ENCODE measurements around the gene DDAH2.
A peak's percentile ranks its signal among the peaks of the same experiment; 100 is the strongest.

DDAH2 gene

DNA sequence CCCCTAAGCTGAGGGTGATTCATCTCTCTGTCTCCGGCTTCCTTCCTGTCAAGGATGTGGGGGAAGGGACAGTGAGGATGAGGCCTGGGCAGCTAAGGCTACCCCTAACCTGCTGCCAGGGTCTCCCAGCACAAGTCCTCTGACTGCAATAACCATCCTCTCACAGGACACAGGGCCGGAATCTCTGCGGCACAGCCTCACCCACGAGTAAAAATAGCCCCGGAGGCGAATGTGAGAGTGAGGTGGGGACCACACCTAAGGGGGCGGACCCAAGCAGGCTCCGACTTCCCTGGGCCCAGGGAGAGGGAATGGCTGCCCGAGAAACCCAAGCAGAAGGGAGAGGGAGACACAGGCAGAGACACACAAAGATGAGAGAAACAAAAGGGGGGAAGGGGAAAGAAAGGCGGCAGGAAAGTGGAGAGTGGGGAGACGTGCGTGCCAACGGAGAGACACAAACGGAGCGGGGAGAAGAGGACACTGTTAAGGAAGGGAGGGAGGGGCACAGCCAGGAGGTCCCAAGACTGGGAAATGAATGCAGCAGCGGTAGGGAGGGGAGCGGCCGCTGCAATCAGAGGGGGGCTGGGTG lies 5.8 kb upstream of the DDAH2 start:
- intact Hi-C loops (cut with DNase I) = loop anchor here (10.0 kb wide), 1 partner anchor 60 kb away; the partner anchor contains the start of gene VARS1
- DNase-seq = peak in 1 of 10 donors; percentile 70

DNA sequence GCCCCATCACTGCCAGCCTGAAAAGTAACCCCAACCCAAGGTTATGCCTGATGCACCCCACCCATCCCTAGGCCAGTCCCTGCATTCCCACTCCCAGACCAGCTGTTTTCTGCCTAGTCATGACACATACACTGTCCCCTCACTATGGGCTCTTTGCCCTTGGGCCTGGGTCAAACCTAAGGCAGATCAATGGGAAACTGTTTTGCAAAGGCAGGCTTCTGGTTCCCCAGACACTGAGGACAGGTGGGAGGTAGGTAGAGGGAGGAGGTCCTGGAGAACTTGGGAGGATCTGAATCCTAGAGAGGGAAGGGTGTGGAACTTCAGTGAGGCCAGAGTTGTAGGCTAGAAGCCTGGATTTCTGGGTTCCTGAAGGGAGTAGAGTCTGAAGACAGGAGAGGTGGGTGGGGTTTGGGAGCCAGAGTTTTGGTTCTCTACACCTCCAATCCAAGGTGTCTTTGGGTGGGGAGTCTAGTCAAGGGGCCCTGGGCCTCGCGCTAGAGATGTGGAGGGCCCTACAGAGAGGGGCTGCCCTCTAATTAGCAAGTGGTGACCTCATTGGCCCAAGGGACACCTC lies 5.2 kb upstream of the DDAH2 start:
- intact Hi-C loops (cut with DNase I) = loop anchor here (10.0 kb wide), 1 partner anchor 60 kb away; the partner anchor contains the start of gene VARS1
- peak in 1 of 10 donors; percentile 11 for DNase-seq

DNA sequence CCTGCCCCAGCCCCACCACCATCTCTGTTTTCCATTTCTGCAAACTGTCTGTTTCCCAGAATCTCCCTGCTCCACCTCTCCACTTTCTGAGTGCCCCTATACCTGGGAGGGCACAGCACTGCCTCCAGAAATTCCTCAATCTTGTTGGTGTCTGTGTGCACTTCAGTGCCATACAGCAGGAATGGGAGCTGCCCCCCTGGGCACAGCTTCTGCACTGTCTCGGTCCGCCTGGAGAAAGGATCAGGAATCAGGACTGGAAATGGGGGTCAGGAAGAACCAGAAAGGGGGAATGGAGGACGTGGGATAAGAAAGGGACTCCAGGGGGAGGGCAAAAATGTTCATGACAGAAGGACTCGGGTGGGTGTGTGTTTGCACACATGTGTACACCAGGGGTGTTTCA lies 4.6 kb upstream of the DDAH2 start:
- intact Hi-C loops (cut with DNase I) = loop anchor here (10.0 kb wide), 1 partner anchor 61 kb away; the partner anchor contains the start of gene VARS1
- DNase-seq = peak in 1 of 10 donors; percentile 56

DNA sequence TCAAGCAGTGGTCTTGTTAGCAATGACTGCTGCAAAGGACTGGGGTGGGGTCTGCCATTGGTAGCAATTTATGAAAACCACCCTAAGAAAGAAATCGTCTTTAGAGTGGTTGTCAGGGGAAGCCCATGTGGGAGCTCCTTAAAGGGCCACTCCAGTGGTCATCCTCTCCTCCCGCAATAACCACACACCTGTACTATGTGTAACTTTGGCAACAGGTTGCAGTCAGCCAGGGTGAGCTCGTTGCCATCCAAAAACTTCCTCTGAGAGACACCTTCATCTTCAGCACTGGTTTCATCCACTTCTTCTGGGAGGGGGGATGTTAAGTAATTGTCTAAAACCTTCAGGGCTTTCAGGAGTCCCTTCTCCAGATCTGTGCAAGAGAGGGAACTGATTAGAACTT lies 2.9 kb upstream of the DDAH2 start:
- intact Hi-C loops (cut with DNase I) = loop anchor here (10.0 kb wide), 1 partner anchor 63 kb away; the partner anchor contains the start of gene VARS1
- DNase-seq = no peak

DNA sequence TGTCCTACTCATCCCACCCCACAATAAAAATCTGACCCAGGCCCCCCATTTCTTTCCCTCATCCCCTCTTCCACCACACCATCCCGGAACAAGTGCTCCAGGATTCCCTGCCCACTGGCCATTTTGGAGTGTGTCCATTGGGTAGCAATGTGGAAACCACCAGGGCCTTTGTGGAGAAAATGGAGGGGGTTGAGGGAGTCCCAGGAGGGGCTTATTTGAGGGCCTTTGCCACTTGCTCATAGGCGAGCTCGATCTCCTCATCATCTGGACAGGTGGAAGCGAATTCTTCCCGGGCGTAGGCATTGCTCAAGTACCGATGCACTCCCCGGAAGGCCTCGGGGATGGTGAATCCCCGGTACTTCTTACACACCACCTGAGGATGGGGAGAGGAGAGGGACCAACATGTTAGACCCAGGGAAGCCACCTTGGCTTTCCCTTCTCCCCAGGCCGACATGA lies 1.6 kb upstream of the DDAH2 start:
- DNase-seq = peak in 1 of 10 donors; percentile 37
- intact Hi-C loops (cut with DNase I) = loop anchor here (10.0 kb wide), 1 partner anchor 64 kb away; the partner anchor contains the start of gene VARS1

DNA sequence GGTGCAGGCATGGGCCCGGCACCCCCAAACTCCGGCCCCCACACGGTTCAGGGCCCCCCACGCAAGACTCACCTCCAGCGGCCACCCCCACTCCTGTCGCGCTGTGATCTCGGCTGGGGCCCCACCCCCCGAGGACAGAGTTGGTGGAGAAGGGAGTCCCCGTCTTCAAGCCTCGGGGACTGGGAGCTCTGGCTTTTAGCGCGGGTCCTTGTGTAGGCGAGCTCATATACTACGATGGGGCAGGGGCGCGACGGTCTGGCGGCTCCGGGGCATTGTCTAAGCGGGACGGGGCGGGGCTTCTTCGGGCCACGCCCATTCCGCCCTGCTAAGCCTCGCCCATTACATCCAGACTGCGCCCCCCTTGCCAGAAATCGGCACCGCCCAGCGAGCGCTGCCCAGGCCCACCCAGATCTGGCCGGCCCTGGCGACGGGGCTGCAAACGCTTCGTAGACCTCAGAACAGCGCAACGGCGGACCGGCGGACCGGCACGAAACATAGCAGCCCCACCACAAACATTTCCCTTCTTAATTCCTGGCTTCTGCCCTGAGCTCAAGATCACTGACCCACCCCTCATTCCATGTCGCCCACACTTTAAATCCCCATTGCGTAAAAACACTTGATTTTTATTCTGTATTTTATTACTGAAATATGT lies 1.0 kb upstream of the DDAH2 start:
- DNase-seq = peak; percentile 43 to 94 (median 60)
- intact Hi-C loops (cut with DNase I) = loop anchor here (5.0 to 10.0 kb wide), 2 partner anchors 65 to 102 kb away; partner anchors contain the start of gene VARS1

DNA sequence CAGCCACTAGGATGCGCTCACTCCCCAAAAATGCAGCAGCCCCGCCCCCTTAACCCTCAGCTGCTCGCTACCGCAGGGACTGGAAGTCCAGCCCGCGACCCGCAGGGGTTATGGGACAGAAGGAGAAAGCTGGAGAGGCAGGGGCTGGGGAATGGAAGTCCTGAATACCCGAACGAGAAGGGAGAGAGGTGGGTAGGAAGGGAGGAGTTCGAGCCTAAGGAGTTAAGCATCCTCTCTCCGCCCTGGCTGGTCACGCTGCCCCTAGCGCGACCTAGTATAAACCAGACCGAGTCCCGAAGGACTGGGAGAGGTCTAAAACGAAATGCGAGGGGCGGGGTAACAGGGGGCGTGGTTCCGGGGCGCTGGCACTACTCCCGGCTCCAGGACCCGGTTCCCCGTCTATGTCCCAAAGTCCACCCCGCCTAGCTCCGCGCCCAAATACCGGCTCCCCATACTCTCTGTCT lies 448 bp upstream of the DDAH2 start:
- DNase-seq = peak; percentile 44 to 96 (median 74)
- intact Hi-C loops (cut with DNase I) = loop anchor here (5.0 kb wide), 1 partner anchor 103 kb away; no protein-coding TSS in a partner anchor

DNA sequence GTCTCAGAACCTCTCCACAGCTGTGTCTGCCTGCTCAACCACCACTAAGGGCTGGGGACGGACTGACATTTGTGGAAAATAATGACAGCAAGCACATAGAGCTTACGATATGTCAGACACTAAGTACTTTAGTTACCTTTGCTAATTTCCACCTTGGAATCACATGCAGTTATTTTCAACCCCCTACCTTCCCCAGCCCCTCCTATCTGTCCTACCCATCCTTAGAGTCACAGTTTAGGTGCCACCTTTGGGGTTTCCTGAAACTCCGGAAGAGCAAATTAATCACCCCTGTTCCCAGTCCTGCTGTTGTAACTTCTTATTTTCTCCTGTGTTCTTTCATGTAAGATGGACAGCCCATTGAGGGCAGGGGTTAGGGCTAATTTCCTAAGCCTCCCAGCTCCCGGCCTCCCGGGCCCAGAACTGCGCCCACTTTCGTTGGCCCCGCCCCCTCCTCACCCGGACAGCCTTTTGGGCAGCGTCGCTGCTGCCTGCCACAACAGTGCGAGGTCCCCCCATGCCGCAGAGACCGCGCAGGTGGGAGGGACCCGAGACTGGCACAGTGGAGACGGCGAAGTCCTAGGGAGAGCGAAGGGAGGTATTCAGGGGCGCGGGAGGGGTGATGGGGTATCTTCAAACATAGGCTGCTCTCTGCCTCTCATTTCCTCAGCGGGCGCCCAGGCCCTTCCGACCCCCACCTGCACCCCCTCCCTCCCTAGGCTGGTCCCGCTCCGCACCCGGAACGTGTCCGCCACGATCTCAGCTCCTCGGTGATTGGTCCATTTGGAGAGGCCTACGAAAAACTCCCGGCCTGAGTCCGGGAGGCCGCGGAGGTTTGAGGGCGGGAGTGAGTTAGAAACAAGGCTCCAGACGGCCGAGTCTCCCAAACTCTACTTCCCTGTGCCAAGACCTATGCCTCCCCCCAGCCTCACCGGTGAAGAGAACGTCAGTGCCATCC lies 1.1 kb downstream of the DDAH2 start:
- intact Hi-C loops (cut with DNase I) = loop anchor here (5.0 kb wide), 1 partner anchor 104 kb away; no protein-coding TSS in a partner anchor
- peak in 1 of 10 donors; percentile 81 for DNase-seq

DNA sequence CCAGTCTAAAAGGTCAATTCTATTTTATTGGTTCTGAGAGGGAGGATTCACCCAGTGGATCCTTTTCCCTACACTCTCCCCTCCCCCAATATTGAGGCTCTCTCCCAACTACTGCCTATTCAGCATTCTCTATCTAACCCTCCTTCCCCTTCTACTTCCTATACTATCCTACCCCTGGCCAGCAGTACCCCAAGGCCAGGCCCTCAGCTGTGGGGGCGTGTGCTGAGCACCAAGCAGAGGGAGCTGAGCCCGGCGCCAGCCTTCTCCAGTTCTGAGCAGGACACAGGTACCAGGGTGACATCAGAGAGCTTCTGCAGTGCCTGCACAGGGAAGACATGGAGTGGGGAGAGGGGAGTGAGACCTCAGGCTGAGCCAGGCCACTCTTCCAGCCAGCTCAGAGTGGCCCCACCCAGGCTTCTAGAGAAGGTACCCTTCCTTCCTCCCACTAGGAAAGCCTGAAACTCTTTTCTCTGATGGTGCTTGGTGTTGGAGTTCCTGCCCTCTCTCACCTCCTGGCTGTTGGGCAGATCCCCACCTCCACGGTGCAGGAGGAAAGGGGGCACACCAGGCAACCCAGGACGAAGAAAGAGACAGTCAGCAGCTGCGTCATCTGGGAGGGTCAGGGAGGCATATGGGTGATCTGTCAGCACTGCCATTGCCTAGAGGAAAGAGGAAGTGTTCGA lies 1.9 kb downstream of the DDAH2 start:
- intact Hi-C loops (cut with DNase I) = loop anchor here (5.0 kb wide), 1 partner anchor 105 kb away; no protein-coding TSS in a partner anchor
- peak in 1 of 10 donors; percentile 69 for DNase-seq

DNA sequence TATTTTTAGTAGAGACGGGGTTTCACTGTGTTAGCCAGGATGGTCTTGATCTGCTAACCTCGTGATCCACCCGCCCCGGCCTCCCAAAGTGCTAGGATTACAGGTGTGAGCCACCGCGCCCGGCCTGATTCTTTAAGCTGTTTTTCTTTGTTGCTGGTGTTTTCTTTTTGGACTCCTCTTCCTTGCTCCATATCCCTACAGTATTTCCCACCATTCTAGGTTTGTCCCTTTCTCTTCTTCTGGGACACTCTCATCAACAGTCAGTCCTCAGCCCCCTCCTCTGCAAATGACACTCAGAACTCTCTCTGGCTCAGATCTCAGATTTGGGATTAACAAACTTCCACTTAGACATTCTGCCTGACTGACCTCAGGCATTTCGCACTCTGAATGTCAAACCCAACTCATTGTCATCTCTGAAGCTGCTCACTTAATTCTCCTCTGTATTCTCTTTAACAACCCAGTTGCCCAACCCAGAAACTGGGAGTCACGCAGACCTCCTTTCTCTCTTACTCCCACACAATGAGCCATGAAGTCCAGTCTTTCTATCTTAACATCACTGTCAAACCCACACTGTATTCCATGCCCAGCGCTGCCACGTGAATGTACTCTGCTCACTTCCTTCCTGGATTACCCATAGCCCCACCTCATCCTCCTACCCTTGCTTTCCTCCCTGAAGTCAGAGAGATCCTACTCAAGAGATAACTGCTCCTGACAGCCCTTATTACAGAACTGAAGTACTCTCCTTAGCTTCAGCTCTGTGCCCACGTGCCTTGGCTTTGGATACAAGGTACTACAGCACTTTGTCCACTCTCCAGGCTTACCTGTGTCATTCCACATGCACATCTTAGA lies 3.4 kb downstream of the DDAH2 start:
- DNase-seq = peak in 1 of 10 donors; percentile 52
- intact Hi-C loops (cut with DNase I) = loop anchor here (5.0 kb wide), 1 partner anchor 107 kb away; no protein-coding TSS in a partner anchor

DNA sequence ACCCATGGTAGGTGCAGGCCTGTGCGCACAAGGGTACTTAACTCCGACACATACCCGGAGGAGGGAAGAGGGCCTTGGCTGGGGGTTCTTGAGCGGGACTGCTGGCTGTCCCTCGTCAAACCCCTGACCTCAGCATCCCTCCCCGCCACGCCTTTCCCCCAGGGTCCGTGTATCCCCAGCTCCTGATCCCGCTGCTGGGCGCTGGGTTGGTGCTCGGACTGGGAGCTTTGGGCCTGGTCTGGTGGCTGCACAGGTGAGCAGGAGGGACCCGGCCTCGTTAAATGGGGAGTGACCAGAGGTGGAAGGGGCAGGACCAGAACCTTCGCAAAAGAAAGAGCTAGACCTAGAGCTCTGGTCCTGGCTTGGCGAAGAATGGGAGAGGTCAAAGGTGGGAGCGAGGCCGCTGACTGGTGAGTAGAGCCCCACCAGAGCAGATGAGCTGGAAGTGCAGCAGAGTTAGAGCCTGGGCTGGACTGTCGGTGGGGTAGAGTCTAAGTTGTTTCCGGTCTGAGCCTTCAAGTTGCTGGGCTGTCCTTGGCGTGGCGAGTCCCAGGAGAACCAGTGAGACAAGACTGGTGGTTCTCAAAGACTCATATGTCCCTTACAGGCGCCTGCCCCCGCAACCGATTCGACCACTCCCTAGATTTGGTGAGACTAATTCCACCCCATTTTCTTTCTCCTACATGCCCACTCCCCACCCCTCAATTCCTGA lies 5.0 kb downstream of the DDAH2 start:
- DNase-seq = peak in 1 of 10 donors; percentile 85
- intact Hi-C loops (cut with DNase I) = no loop called here

DNA sequence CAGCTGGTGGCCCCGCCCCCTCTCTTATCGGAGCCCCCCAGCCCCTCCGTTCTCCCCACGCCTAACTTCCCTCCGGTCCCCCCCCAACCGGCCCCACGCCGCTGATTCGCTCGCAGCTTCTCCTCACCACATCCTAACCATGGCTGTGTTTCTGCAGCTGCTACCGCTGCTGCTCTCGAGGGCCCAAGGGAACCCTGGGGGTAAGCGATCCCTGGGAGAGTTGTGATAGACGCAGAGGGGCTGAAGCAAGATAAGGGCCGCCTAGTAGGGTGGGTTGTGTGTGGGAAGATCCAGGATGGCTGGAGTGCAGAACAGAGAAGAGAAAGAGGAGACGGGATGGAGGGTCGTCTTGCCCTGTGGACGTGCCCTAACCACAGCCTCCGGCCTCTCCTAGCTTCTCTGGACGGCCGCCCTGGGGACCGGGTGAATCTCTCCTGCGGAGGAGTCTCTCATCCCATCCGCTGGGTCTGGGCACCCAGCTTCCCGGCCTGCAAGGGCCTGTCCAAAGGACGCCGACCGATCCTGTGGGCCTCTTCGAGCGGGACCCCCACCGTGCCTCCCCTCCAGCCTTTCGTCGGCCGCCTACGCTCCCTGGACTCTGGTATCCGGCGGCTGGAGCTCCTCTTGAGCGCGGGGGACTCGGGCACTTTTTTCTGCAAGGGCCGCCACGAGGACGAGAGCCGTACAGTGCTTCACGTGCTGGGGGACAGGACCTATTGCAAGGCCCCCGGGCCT lies 5.7 kb downstream of the DDAH2 start, which contains the start of gene MPIG6B:
MPIG6B (plus strand) TSS at position 129 of the 735 bp plus-strand sequence; CDS start at position 140, 11 bp downstream.
- intact Hi-C loops (cut with DNase I) = no loop called here
- DNase-seq = peak in 1 of 10 donors; percentile 82

DNA sequence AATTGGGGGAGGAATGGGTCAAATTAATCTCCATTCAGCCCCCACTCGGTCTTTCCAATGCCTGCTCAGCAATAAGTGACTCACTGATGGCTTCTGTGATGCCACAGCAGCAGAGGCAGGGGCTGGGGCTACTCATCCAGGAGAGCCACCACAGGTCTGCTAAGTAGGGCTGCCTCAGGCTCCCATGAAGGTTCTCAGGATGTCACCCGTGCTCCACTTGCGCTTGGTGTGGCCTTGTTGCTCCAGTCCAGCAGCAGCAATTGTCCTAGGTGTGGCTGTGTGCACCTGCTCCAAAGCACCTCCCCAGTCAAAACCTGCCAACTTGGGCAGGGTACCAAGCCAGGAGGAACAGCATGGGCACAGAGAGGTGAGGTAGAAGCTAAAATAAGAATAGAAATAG lies 6.9 kb downstream of the DDAH2 start:
- intact Hi-C loops (cut with DNase I) = no loop called here

DNA sequence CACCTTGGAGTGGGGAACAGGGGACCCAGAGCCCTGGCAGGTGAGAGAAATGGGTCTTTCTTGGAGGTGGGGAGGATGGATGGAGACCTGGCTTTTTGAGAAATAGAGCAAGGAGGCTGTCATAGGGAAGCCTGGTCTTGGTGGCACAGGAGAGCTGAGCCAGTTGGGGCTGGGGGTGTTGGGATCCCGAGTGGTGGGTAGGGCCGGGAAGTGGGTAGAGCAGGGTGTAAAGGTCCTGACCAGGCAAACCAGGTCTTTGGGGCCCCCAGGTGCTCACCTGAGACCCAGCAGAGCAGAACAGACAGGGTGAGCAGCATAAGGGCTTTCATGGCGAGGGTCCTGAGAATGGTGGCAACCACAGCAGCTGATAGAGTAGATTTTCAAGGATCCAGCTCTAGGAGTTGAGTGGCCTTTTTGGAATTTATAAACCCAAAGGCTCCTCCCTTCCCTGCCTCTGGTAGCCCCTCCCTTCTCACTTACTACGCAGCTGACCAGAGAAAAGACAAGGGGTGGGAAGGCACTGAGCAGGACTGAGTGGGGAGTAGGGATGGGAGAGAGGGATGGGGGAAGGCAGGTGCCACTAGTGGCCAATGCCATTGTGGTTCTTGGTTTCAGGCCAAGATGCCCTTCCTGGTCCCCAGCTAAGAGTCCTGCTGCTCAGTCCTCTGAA lies 7.6 kb downstream of the DDAH2 start, which contains the start of gene LY6G6C:
LY6G6C (minus strand) TSS at position 396 of the 670 bp plus-strand sequence; CDS start at position 329, 67 bp downstream.
- peak in 1 of 10 donors; percentile 56 for DNase-seq
- intact Hi-C loops (cut with DNase I) = no loop called here

More for the DNA sequence above, 6.9 kb downstream of the DDAH2 start:
- peak in 1 of 10 donors; percentile 55 for DNase-seq

DNA sequence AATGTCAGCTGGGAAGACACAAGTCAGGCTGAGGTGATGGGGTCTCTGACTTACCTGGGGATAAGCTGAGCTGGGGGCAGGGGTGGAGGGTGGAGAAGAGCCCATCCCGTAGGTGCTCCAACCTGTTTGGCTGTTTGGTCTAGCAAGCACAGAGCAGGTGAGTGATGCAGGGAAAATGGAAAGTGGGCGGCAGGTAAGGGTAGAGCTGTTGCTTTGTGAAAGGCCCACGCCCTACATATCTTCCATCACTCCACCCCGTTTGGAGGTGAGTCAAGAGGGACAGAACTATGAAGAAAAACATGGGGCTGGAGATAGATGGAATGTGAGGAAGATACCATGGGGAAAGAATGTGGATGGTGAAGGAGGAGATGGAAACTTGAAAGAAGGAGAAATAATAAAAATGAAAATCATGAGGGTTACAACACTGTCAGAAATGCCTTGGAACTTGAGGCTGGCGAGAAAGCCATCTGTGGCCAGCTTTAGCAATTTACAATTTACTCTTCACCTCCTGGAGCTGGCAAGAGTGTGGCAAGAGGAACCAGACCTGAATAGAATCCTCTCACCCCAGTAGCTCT lies 8.8 kb downstream of the DDAH2 start:
- peak in 1 of 10 donors; percentile 34 for DNase-seq
- intact Hi-C loops (cut with DNase I) = no loop called here

DNA sequence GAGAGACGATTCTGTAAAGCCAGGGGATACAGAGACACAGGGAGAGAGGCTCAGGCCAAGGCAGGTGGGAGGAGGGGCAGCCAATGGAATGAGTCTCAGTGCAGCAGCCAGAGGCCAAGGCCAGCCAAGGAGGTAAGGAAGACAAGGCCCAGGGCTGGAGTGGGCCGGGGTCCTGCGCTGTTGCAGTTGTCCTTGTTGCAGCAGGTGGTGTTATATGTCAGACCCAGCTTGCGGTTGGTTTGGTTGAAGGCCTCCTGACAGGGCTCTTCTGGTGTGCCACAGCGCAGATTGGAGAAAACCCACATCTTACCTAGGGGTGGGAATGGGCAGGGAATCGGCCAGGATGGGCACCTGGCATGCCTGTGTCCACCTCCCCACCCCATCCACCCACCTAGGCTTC lies 10.1 kb downstream of the DDAH2 start:
- peak in 1 of 10 donors; percentile 58 for DNase-seq
- intact Hi-C loops (cut with DNase I) = no loop called here
